Measurements from ENCODE around the gene TFCP2.

- TF ChIP-seq POLR2AphosphoS5 (IDR thresholded peaks at IDR 0.05): no peak
- TF ChIP-seq CTCF (IDR thresholded peaks at IDR 0.05): no peak
- no peak for TF ChIP-seq POLR2A (IDR thresholded peaks at IDR 0.05)
- TF ChIP-seq EP300 (IDR thresholded peaks at IDR 0.05): no peak
These were observed 121.1 kb downstream of the TFCP2 start for GRCh38 chr12:51051787-51052186.
